SH-SY5Y (cell line): ENCODE measurements around the gene PGM1.

Experiments used
- GATA2 ChIP-seq: IDR thresholded peaks from 2 replicates; pipeline ENCODE4 v1.6.1; 2011; ENCODE audit warnings: mild to moderate bottlenecking, low read depth, low read length
- GATA3 ChIP-seq: IDR thresholded peaks from 2 replicates; pipeline ENCODE4 v1.6.1; 2011; ENCODE audit warnings: low read depth, mild to moderate bottlenecking, low read length, moderate library complexity

- TF ChIP-seq GATA2 = no peak
- TF ChIP-seq GATA3 = no peak
Observed at GRCh38 chr1:63622849-63623566, 29.8 kb downstream of the PGM1 start.
